GM23338 (cell line): ENCODE data around the gene GBF1. TPM values are rescaled to one million over a fixed set of nuclear protein-coding genes. Genes with fewer than 3 reads are reported as not detected.

Experiments used
- ATAC-seq: fragments of 200-7000 bp; cut with Tn5 transposase; 3 replicates; pipeline ENCODE4 v1.9.1; 2020
- DNase-seq: peaks from one replicate; pipeline ENCODE4 v3.0.0-alpha.2; 2015; ENCODE audit warnings: low spot score
- H2AFZ ChIP-seq: fragments of 200-600 bp; sonication (generic); 2 replicates; pipeline ENCODE4 v1.8.0; 2016; ENCODE audit warnings: antibody characterized with exemption, mild to moderate bottlenecking, moderate library complexity
- H3F3A ChIP-seq: fragments of 200-600 bp; sonication (generic); replicated peaks from 2 replicates; pipeline ENCODE4 v1.8.0; 2017; ENCODE audit warnings: antibody characterized with exemption, mixed run types, low read depth
- H3K27ac ChIP-seq: fragments of 200-600 bp; sonication (generic); 2 replicates; pipeline ENCODE4 v1.6.1; 2016; ENCODE audit warnings: low read depth
- H3K27me3 ChIP-seq: fragments of 200-600 bp; sonication (generic); 2 replicates; pipeline ENCODE4 v1.8.0; 2016; ENCODE audit warnings: mild to moderate bottlenecking, mixed run types, moderate library complexity; ENCODE audit not compliant: insufficient read depth
- H3K36me3 ChIP-seq: fragments of 200-600 bp; sonication (generic); 2 replicates; pipeline ENCODE4 v1.8.0; 2016; ENCODE audit warnings: mild to moderate bottlenecking; ENCODE audit not compliant: insufficient read depth
- H3K4me1 ChIP-seq: fragments of 200-600 bp; sonication (generic); 2 replicates; pipeline ENCODE4 v1.8.0; 2016; ENCODE audit warnings: mild to moderate bottlenecking, moderate library complexity; ENCODE audit not compliant: insufficient read depth
- H3K4me2 ChIP-seq: fragments of 200-600 bp; sonication (generic); 2 replicates; pipeline ENCODE4 v1.7.1; 2017; ENCODE audit warnings: mixed run types
- H3K4me3 ChIP-seq: fragments of 200-600 bp; sonication (generic); 2 replicates; pipeline ENCODE4 v1.6.1; 2016; ENCODE audit warnings: mixed run types
- H3K79me2 ChIP-seq: fragments of 200-600 bp; sonication (generic); replicated peaks from 2 replicates; pipeline ENCODE4 v1.8.0; 2017; ENCODE audit warnings: mild to moderate bottlenecking; ENCODE audit not compliant: insufficient read depth
- H3K9me2 ChIP-seq: fragments of 200-600 bp; sonication (generic); 2 replicates; pipeline ENCODE4 v1.8.0; 2017; ENCODE audit not compliant: insufficient read depth
- H4K20me1 ChIP-seq: fragments of 200-600 bp; sonication (generic); replicated peaks from 2 replicates; pipeline ENCODE4 v1.8.0; 2017; ENCODE audit warnings: mild to moderate bottlenecking; ENCODE audit not compliant: insufficient read depth
- H3K27ac Mint-ChIP-seq: 2 replicates; pipeline ENCODE4 v1.8.0; 2020; ENCODE audit warnings: inconsistent platforms, mild to moderate bottlenecking, moderate library complexity, mixed read lengths
- H3K27me3 Mint-ChIP-seq: 3 replicates; pipeline ENCODE4 v1.8.0; 2022; ENCODE audit warnings: low read depth, mild to moderate bottlenecking, moderate library complexity, mixed read lengths, inconsistent platforms; ENCODE audit not compliant: insufficient read depth, poor library complexity
- H3K36me3 Mint-ChIP-seq: 3 replicates; pipeline ENCODE4 v1.8.0; 2021; ENCODE audit warnings: low read depth, mild to moderate bottlenecking, inconsistent platforms, moderate library complexity, mixed read lengths
- H3K4me1 Mint-ChIP-seq: 3 replicates; pipeline ENCODE4 v1.8.0; 2020; ENCODE audit warnings: mild to moderate bottlenecking, inconsistent platforms, mixed read lengths
- H3K4me3 Mint-ChIP-seq: 3 replicates; pipeline ENCODE4 v1.8.0; 2021; ENCODE audit warnings: moderate library complexity, mild to moderate bottlenecking, inconsistent platforms, mixed read lengths
- H3K9me3 Mint-ChIP-seq: 3 replicates; pipeline ENCODE4 v1.8.0; 2020; ENCODE audit warnings: moderate library complexity, mild to moderate bottlenecking, inconsistent platforms, mixed read lengths
- CREB1 ChIP-seq: fragments of 250-450 bp; sonication (Bioruptor Pico); IDR thresholded peaks from 2 replicates; pipeline ENCODE4 v1.5.0; 2020; ENCODE audit warnings: low read depth, mild to moderate bottlenecking, moderate library complexity
- CTCF ChIP-seq, 2 experiments: fragments of 200-600 bp in 1 of 2; sonication (generic) in 1 of 2; conservative IDR thresholded peaks; 2 replicates each; pipeline versions ENCODE4 v1.5.1 to v1.6.1; 2016 to 2017; ENCODE audit warnings: antibody characterized with exemption in 2 of 2, low read depth in 2 of 2, mild to moderate bottlenecking in 2 of 2, moderate library complexity in 1 of 2
- ETS1 ChIP-seq: IDR thresholded peaks from 2 replicates; pipeline ENCODE4 v1.6.1; 2016; ENCODE audit warnings: antibody characterized with exemption
- EZH2 ChIP-seq: fragments of 200-600 bp; sonication (generic); IDR thresholded peaks from one replicate; pipeline ENCODE4 v1.8.0; 2017; ENCODE audit warnings: antibody characterized with exemption, mild to moderate bottlenecking, low read depth; ENCODE audit not compliant: unreplicated experiment
- EZH2phosphoT487 ChIP-seq: fragments of 200-600 bp; sonication (generic); IDR thresholded peaks from one replicate; pipeline ENCODE4 v1.8.1; 2018; ENCODE audit warnings: antibody characterized with exemption; ENCODE audit not compliant: unreplicated experiment
- JUNB ChIP-seq: IDR thresholded peaks from one replicate; pipeline ENCODE4 v1.6.1; 2016; ENCODE audit warnings: antibody characterized with exemption; ENCODE audit not compliant: unreplicated experiment
- NANOG ChIP-seq: IDR thresholded peaks from 2 replicates; pipeline ENCODE4 v1.6.1; 2016; ENCODE audit warnings: antibody characterized with exemption, borderline replicate concordance
- POLR2AphosphoS5 ChIP-seq: IDR thresholded peaks from 2 replicates; pipeline ENCODE4 v1.6.1; 2016; ENCODE audit warnings: antibody characterized with exemption, low read depth
- REST ChIP-seq: IDR thresholded peaks from one replicate; pipeline ENCODE4 v1.6.1; 2018; ENCODE audit warnings: antibody characterized with exemption; ENCODE audit not compliant: unreplicated experiment
- STAT1 ChIP-seq: IDR thresholded peaks from one replicate; pipeline ENCODE4 v1.6.1; 2016; ENCODE audit warnings: antibody characterized with exemption; ENCODE audit not compliant: unreplicated experiment
- ZNF114 ChIP-seq: fragments of 250-450 bp; sonication (Bioruptor Pico); IDR thresholded peaks from 2 replicates; pipeline ENCODE4 v1.5.0; 2020; ENCODE audit warnings: mild to moderate bottlenecking, moderate library complexity
- ZNF331 ChIP-seq: fragments of 250-450 bp; sonication (Bioruptor Pico); IDR thresholded peaks from 2 replicates; pipeline ENCODE4 v1.5.0; 2020; ENCODE audit warnings: low read depth, mild to moderate bottlenecking, moderate library complexity
- ZNF462 ChIP-seq: fragments of 250-450 bp; sonication (Bioruptor Pico); IDR thresholded peaks from 2 replicates; pipeline ENCODE4 v1.5.0; 2020; ENCODE audit warnings: mild to moderate bottlenecking, moderate library complexity
- polyA plus RNA-seq: library from polyadenylated mRNA; unstranded; fragments of >200 nt; fragmentation: Nextera tagmentation; extraction: Ambion mirVana; gene quantifications from 2 replicates; pipeline ENCODE4 v1.2.1, GENCODE V29; 2016
- total RNA-seq: library from RNA; depleted of rRNA; stranded (reverse); fragments of >200 nt; shearing (Covaris generic); gene quantifications from 2 replicates; pipeline ENCODE4 v1.2.3, GENCODE V29; 2014

The GBF1 gene
- total and polyA plus RNA-seq, 2 experiments from 2014 or later: 6.5 to 27.2 TPM

- no peak overlapping the region for H3K27ac ChIP-seq
- Mint-ChIP-seq H3K4me1 (peaks cover 5% of the 10 kb centered on the region; the same call in 2 of the 3 replicates), H3K36me3 (no peaks in the 10 kb centered on the region), H3K9me3 (no peaks in the 10 kb centered on the region), H3K4me3 (no peak overlapping the region), H3K27ac (no peak overlapping the region), H3K27me3 (no peaks in the 10 kb centered on the region)
- no peak overlapping the region for H3K4me2 ChIP-seq
- ATAC-seq (no peak), DNase-seq (no peak)
- no peaks in the 10 kb centered on the region for H3K27me3 ChIP-seq
- H2AFZ ChIP-seq: no peak overlapping the region
- H3F3A ChIP-seq: no peaks in the 10 kb centered on the region
- H3K4me3 ChIP-seq: no peak overlapping the region
- no peaks in the 10 kb centered on the region for H3K4me1 ChIP-seq
- peaks cover 17% of the 10 kb centered on the region for H4K20me1 ChIP-seq
- no peaks in the 10 kb centered on the region for H3K9me2 ChIP-seq
- TF ChIP-seq EZH2 (no peak), CTCF (conservative IDR thresholded peaks at IDR 0.05; ENCODE audit: low read depth in 2 of 2) (no peak), CREB1 (no peak), STAT1 (no peak), EZH2phosphoT487 (no peak), REST (no peak), NANOG (no peak), ETS1 (no peak), POLR2AphosphoS5 (no peak), ZNF462 (CRISPR knock-in tag) (no peak), ZNF331 (CRISPR knock-in tag) (no peak), JUNB (no peak), ZNF114 (CRISPR knock-in tag) (no peak)
- H3K36me3 ChIP-seq: no peaks in the 10 kb centered on the region
- H3K79me2 ChIP-seq: no peaks in the 10 kb centered on the region
Measured at GRCh38 chr10:102316421-102316820, 71.1 kb downstream of the GBF1 start.
